KOPT-K1 (cell line): ENCODE results near the gene DAAM1.

Source experiments
- H3K27ac ChIP-seq: fragments of 200-600 bp; sonication (generic); 2 replicates; pipeline ENCODE4 v1.5.1; 2016; ENCODE audit warnings: antibody characterized with exemption, mild to moderate bottlenecking, low read depth, low read length; ENCODE audit not compliant: poor library complexity, severe bottlenecking
- H3K36me3 ChIP-seq: fragments of 200-600 bp; sonication (generic); 2 replicates; pipeline ENCODE4 v1.5.1; 2017; ENCODE audit warnings: antibody characterized with exemption, mild to moderate bottlenecking, low read length, moderate library complexity; ENCODE audit not compliant: insufficient read depth
- H3K9me3 ChIP-seq: fragments of 200-600 bp; sonication (generic); 2 replicates; pipeline ENCODE4 v1.5.1; 2017; ENCODE audit warnings: antibody characterized with exemption, low read length, mild to moderate bottlenecking; ENCODE audit not compliant: insufficient read depth, poor library complexity, severe bottlenecking

DAAM1 gene

DNA sequence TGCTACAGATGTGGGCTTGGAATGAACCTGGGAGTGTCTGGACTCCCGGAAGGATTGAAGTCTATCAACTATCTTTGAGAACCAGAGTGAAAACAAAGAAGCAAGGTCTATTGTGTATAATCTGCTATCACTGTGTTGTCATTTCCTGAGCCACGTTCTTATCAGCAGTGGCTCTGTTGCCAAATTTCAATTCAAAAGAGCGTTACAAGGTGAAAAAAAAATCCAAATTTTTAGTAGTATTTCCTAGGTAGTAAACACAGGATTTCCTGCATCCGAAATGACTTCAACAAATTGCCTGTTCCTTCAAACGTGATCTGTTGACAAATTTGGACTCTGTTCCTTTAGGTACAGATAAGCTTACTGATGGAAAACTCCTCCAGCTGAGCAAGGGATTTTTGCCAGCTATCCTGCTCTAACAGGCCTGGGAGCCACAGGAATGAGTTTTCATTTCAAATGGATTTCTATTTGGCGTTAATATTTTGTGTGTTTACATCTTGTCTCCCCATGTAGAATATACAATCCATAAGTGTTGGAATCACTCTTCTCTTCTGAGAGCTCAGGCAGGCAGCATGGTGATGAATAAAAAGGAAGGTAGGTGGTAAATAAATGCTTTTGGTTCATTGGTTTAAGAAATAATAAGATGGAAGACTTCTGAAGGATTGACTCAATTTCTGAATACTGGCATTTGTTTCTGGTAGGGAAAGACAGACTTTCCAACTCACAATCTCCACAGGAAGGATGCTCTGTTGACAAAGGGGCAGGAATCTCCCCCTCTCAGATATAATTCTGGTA lies 218.2 kb downstream of the DAAM1 start:
- H3K36me3 ChIP-seq, result no peaks in the 10 kb centered on the region
- no peak overlapping the region for H3K27ac ChIP-seq
- H3K9me3 ChIP-seq, result no peaks in the 10 kb centered on the region

DNA sequence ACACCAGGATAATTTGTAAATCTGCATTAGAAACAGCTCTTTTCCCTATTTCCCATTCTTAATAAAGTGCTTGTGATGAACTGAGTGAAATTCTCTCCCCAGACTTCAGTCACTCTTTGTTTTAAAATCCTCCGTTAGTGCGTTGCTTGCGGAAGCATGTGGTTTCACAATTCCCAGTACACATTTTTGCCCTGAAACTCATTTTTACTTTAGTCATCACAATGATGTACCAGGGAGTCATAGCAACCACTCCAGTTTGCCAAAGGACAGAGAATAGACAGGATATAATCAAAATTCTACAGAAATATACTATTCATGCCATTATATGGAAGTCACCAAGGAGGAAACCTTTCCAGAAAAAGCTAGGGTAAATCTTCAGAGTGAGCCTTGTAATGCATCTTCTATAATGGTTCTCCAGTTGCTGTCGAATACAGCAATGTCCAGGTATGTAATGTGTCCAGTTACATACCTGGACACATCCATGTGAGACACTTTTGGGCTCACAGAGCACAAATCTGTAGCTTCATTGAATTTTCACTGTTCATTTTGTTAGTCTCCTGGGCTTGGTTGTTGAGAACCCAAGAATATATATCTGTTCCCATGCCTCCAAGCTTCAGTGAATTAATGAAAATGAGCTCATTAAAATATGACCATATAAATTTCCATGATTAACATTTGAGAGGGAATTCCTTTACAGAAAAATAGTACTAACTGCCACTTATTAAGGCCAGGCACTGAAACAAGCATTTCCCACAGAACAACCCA lies 219.0 kb downstream of the DAAM1 start:
- Histone ChIP-seq H3K36me3 (no peaks in the 10 kb centered on the region), H3K9me3 (no peaks in the 10 kb centered on the region), H3K27ac (no peak overlapping the region)

DNA sequence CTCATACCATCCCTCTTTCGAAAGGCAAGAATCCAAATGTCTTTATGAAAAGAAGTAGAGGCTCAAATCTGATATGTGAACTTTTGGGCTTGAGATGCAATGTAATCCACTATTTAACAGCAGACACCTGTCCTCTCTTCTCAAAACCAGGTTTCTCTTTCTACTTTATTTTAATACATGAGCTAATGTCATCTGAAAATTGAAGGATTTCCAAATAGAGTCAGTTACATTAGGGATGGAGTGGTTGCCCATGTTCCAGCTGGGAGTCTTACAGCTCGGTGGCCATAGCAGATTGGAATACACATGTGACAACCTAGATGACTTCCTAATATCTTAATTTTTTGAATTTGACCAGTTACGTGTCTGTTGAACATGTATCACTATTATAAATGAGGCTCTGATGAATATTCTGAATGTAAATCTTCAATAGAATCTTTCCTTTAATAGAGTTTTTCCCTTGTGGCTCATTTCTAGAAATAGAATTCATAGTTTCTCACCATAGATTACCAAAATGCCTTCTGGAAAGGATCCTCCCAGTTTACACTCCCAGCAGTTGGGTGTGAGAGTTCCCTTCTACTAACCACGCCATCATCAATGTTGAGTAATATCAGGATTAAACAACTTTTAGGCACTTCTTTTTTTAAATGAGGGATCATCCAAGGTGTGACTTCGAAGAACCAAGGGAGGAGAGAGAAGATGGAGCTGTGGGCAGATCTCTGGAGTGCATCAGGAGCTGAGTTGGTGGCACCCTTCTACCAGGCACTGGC lies 227.6 kb downstream of the DAAM1 start:
- no peaks in the 10 kb centered on the region for H3K9me3 ChIP-seq
- no peak overlapping the region for H3K27ac ChIP-seq
- no peaks in the 10 kb centered on the region for H3K36me3 ChIP-seq

DNA sequence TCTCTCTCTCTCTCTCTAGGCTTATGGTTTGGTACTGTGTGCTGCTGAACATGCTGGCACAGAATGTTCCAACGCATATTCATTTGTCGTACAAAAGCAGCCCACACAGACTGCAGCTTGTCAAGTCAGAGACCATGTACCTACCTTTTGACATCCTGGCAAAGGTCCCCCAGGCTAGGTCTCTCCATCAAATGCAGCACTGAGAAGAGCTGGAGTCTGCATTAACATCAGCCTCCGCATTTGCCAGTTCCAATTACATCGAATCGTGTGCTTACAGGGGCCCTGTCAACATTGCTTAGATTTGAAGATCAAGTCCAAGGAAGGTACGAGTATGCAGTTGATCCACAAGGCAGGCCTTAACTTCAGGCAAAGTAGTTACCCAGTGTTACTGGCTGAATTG lies 228.8 kb downstream of the DAAM1 start:
- Histone ChIP-seq H3K36me3 (no peaks in the 10 kb centered on the region), H3K27ac (no peak overlapping the region), H3K9me3 (no peaks in the 10 kb centered on the region)

DNA sequence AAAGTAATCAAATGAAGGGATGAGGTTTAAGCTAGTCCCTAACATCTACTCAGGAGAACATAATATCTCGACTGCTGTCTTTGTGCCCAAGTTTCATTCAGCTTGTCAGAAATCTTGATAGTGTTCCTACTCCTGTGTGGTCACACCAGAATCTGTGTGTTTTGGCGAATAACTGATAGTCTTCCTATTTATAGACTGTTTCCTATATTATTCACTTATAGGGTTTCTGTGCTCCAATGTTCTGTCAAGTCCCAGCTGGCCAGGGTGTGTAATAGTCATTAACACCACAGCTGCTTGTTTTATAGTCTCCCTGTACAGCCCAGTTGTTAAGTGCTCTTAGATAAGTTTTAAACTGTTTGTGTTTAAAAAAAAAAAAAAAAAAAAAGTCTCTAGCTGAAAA lies 230.8 kb downstream of the DAAM1 start:
- Histone ChIP-seq H3K36me3 (no peaks in the 10 kb centered on the region), H3K9me3 (no peaks in the 10 kb centered on the region), H3K27ac (no peak overlapping the region)
